Brain microvascular endothelial cell (primary cell): ENCODE data around the gene DHX58.

ENCODE experiments used
- DNase-seq: peaks from one replicate; pipeline ENCODE4 v3.0.0-alpha.2; 2020
- H3K27ac ChIP-seq: fragments of 250-450 bp; sonication (Bioruptor Pico); 2 replicates; pipeline ENCODE4 v1.5.1; 2020; ENCODE audit warnings: mild to moderate bottlenecking, moderate library complexity
- H3K27me3 ChIP-seq: fragments of 250-450 bp; sonication (Bioruptor Pico); replicated peaks from 2 replicates; pipeline ENCODE4 v1.5.1; 2020; ENCODE audit warnings: mild to moderate bottlenecking
- H3K36me3 ChIP-seq: fragments of 250-450 bp; sonication (Bioruptor Pico); replicated peaks from 2 replicates; pipeline ENCODE4 v1.5.1; 2020; ENCODE audit warnings: mild to moderate bottlenecking
- H3K4me3 ChIP-seq: 2 replicates; pipeline ENCODE4 v1.5.1; 2011; ENCODE audit warnings: low read depth, mild to moderate bottlenecking, control low read depth, low read length, moderate library complexity
- CTCF ChIP-seq: IDR thresholded peaks from 2 replicates; pipeline ENCODE4 v1.5.1; 2011; ENCODE audit warnings: low read depth, mild to moderate bottlenecking, moderate library complexity, low read length, control low read depth, inconsistent platforms; ENCODE audit errors: missing control alignments
- in situ Hi-C: cut with HindIII; loops from 2 replicates; pipeline ENCODE4 v1.10.0; 2017; ENCODE audit warnings: low sequenced_read_pairs, low pct_ligation_motif_present

DHX58 gene

GRCh38 chr17:42096360-42097111, 16.0 kb downstream of the DHX58 start:
- H3K36me3 ChIP-seq = no peaks in the 10 kb centered on the region
- peaks cover 15% of the 10 kb centered on the region for H3K27me3 ChIP-seq
- H3K27ac ChIP-seq = no peak overlapping the region
- H3K4me3 ChIP-seq = no peak overlapping the region
- no peak for DNase-seq
- in situ Hi-C loops = no loop called here
- TF ChIP-seq CTCF = peak; percentile 12

GRCh38 chr17:42094375-42095069, 18.0 kb downstream of the DHX58 start:
- DNase-seq = no peak
- Histone ChIP-seq H3K4me3 (no peak overlapping the region), H3K27me3 (peaks cover 20% of the 10 kb centered on the region), H3K27ac (no peak overlapping the region), H3K36me3 (no peaks in the 10 kb centered on the region)
- TF ChIP-seq CTCF = no peak
- in situ Hi-C loops = no loop called here

GRCh38 chr17:42092939-42093338, 19.6 kb downstream of the DHX58 start:
- Histone ChIP-seq H3K4me3 (no peak overlapping the region), H3K27me3 (peaks cover 18% of the 10 kb centered on the region), H3K36me3 (no peaks in the 10 kb centered on the region), H3K27ac (no peak overlapping the region)
- no peak for DNase-seq
- no peak for TF ChIP-seq CTCF
- in situ Hi-C loops = no loop called here

- in situ Hi-C loops = no loop called here
- H3K36me3 ChIP-seq = no peaks in the 10 kb centered on the region
- no peak overlapping the region for H3K4me3 ChIP-seq
- DNase-seq = no peak
- H3K27ac ChIP-seq = no peak overlapping the region
- no peak for TF ChIP-seq CTCF
- peaks cover 7% of the 10 kb centered on the region for H3K27me3 ChIP-seq
Measured at GRCh38 chr17:42090964-42091790, 21.3 kb downstream of the DHX58 start.

- in situ Hi-C loops = no loop called here
- no peak overlapping the region for H3K27ac ChIP-seq
- no peak overlapping the region for H3K4me3 ChIP-seq
- no peak for TF ChIP-seq CTCF
- no peaks in the 10 kb centered on the region for H3K36me3 ChIP-seq
- peaks cover 5% of the 10 kb centered on the region for H3K27me3 ChIP-seq
- no peak for DNase-seq
Measured at GRCh38 chr17:42088736-42089135, 23.8 kb downstream of the DHX58 start.
